Measurements from ENCODE around the gene TXLNG.

Gene TXLNG

GRCh38 chrX:16827225-16827624, 41.0 kb downstream of the TXLNG start:
- TF ChIP-seq CTCF (IDR thresholded peaks at IDR 0.05): no peak
- no peak overlapping the region for H3K4me3 ChIP-seq (ENCODE audit: low read depth, low read length)
- H3K4me1 ChIP-seq: no peaks in the 10 kb centered on the region
- H2AFZ ChIP-seq: no peak overlapping the region
- no peak overlapping the region for H3K4me2 ChIP-seq (ENCODE audit: low read length)
- H3K9me3 ChIP-seq (ENCODE audit: control insufficient read depth, low read length): no peaks in the 10 kb centered on the region
- H3K9ac ChIP-seq: no peak overlapping the region
- no peaks in the 10 kb centered on the region for H3K27me3 ChIP-seq (ENCODE audit: control insufficient read depth, insufficient read depth, low read length)
- no peaks in the 10 kb centered on the region for H3K79me2 ChIP-seq
- no peaks in the 10 kb centered on the region for H3K36me3 ChIP-seq (ENCODE audit: control insufficient read depth, insufficient read depth, low read length)
- no peak overlapping the region for H3K27ac ChIP-seq

- peak overlapping the region; percentile 82 for H3K27ac ChIP-seq
- no peaks in the 10 kb centered on the region for H3K4me1 ChIP-seq
- no peak overlapping the region for H3K9ac ChIP-seq
- H3K27me3 ChIP-seq (ENCODE audit: control insufficient read depth, insufficient read depth, low read length): no peaks in the 10 kb centered on the region
- TF ChIP-seq CTCF (IDR thresholded peaks at IDR 0.05): no peak
- H3K36me3 ChIP-seq (ENCODE audit: control insufficient read depth, insufficient read depth, low read length): no peaks in the 10 kb centered on the region
- H3K4me3 ChIP-seq (ENCODE audit: low read depth, low read length): no peak overlapping the region
- no peaks in the 10 kb centered on the region for H3K9me3 ChIP-seq (ENCODE audit: control insufficient read depth, low read length)
- H3K4me2 ChIP-seq (ENCODE audit: low read length): peak overlapping the region; percentile 22
- no peak overlapping the region for H2AFZ ChIP-seq
- no peaks in the 10 kb centered on the region for H3K79me2 ChIP-seq
Measured at GRCh38 chrX:16828124-16828908, 42.0 kb downstream of the TXLNG start.

- no peaks in the 10 kb centered on the region for H3K9me3 ChIP-seq (ENCODE audit: control insufficient read depth, low read length)
- peak overlapping the region; percentile 25 for H3K4me3 ChIP-seq (ENCODE audit: low read depth, low read length)
- H2AFZ ChIP-seq: no peak overlapping the region
- no peaks in the 10 kb centered on the region for H3K79me2 ChIP-seq
- no peak overlapping the region for H3K27ac ChIP-seq
- H3K4me2 ChIP-seq (ENCODE audit: low read length): peak overlapping the region; percentile 42
- TF ChIP-seq CTCF (IDR thresholded peaks at IDR 0.05): no peak
- no peaks in the 10 kb centered on the region for H3K27me3 ChIP-seq (ENCODE audit: control insufficient read depth, insufficient read depth, low read length)
- no peaks in the 10 kb centered on the region for H3K36me3 ChIP-seq (ENCODE audit: control insufficient read depth, insufficient read depth, low read length)
- peaks cover 9% of the 10 kb centered on the region for H3K4me1 ChIP-seq
- no peak overlapping the region for H3K9ac ChIP-seq
Measured at GRCh38 chrX:16832301-16832700, 46.0 kb downstream of the TXLNG start.

- Histone ChIP-seq H3K27ac (peak overlapping the region; percentile 49), H3K27me3 (ENCODE audit: control insufficient read depth, insufficient read depth, low read length) (no peaks in the 10 kb centered on the region), H3K9me3 (ENCODE audit: control insufficient read depth, low read length) (no peaks in the 10 kb centered on the region), H3K4me3 (ENCODE audit: low read depth, low read length) (no peak overlapping the region), H3K36me3 (ENCODE audit: control insufficient read depth, insufficient read depth, low read length) (no peaks in the 10 kb centered on the region), H3K79me2 (no peaks in the 10 kb centered on the region), H2AFZ (no peak overlapping the region), H3K9ac (no peak overlapping the region), H3K4me1 (peaks cover 16% of the 10 kb centered on the region), H3K4me2 (ENCODE audit: low read length) (no peak overlapping the region)
- TF ChIP-seq CTCF (IDR thresholded peaks at IDR 0.05): no peak
Measured at GRCh38 chrX:16834806-16835205, 48.5 kb downstream of the TXLNG start.

- peak; percentile 48 for TF ChIP-seq CTCF (IDR thresholded peaks at IDR 0.05)
- Histone ChIP-seq H3K4me2 (ENCODE audit: low read length) (no peak overlapping the region), H3K79me2 (no peaks in the 10 kb centered on the region), H3K27me3 (ENCODE audit: control insufficient read depth, insufficient read depth, low read length) (no peaks in the 10 kb centered on the region), H3K27ac (no peak overlapping the region), H3K9ac (no peak overlapping the region), H3K4me3 (ENCODE audit: low read depth, low read length) (no peak overlapping the region), H2AFZ (no peak overlapping the region), H3K4me1 (peaks cover 16% of the 10 kb centered on the region), H3K36me3 (ENCODE audit: control insufficient read depth, insufficient read depth, low read length) (no peaks in the 10 kb centered on the region), H3K9me3 (ENCODE audit: control insufficient read depth, low read length) (no peaks in the 10 kb centered on the region)
Measured at GRCh38 chrX:16836371-16836770, 50.1 kb downstream of the TXLNG start.

All from parathyroid adenoma (tissue), 2 donors.